Measurements from ENCODE around the gene TEX29.

The TEX29 gene

GRCh38 chr13:111280681-111281585 is 39.5 kb upstream of the TEX29 start:
- no peaks in the 10 kb centered on the region for H3K9me3 ChIP-seq (ENCODE audit: control insufficient read depth in 2 of 2, low read length in 2 of 2)
- H3K9ac ChIP-seq (ENCODE audit: low read depth in 1 of 2, low read length in 2 of 2) = no peak overlapping the region
- H3K4me1 ChIP-seq (ENCODE audit: control insufficient read depth in 2 of 2, insufficient read depth in 2 of 2, low read length in 2 of 2) = no peaks in the 10 kb centered on the region
- peaks cover 66 to 70% of the 10 kb centered on the region in 2 donors for H3K36me3 ChIP-seq (ENCODE audit: control insufficient read depth in 2 of 2, insufficient read depth in 2 of 2, low read length in 2 of 2)
- H3K27ac ChIP-seq (ENCODE audit: low read depth in 2 of 2, low read length in 2 of 2) = peak overlapping the region; percentile 42 to 44
- H3K27me3 ChIP-seq (ENCODE audit: control insufficient read depth in 2 of 2, insufficient read depth in 2 of 2, low read length in 2 of 2) = no peaks in the 10 kb centered on the region
- no peak overlapping the region for H3K4me3 ChIP-seq (ENCODE audit: low read length in 2 of 2)

GRCh38 chr13:111281751-111282311 is 38.6 kb upstream of the TEX29 start:
- no peak overlapping the region for H3K9ac ChIP-seq (ENCODE audit: low read depth in 1 of 2, low read length in 2 of 2)
- H3K36me3 ChIP-seq (ENCODE audit: control insufficient read depth in 2 of 2, insufficient read depth in 2 of 2, low read length in 2 of 2) = peaks cover 69% of the 10 kb centered on the region in 2 donors
- H3K27me3 ChIP-seq (ENCODE audit: control insufficient read depth in 2 of 2, insufficient read depth in 2 of 2, low read length in 2 of 2) = no peaks in the 10 kb centered on the region
- H3K9me3 ChIP-seq (ENCODE audit: control insufficient read depth in 2 of 2, low read length in 2 of 2) = no peaks in the 10 kb centered on the region
- peak overlapping the region; percentile 42 to 44 for H3K27ac ChIP-seq (ENCODE audit: low read depth in 2 of 2, low read length in 2 of 2)
- H3K4me3 ChIP-seq (ENCODE audit: low read length in 2 of 2) = no peak overlapping the region
- no peaks in the 10 kb centered on the region for H3K4me1 ChIP-seq (ENCODE audit: control insufficient read depth in 2 of 2, insufficient read depth in 2 of 2, low read length in 2 of 2)

GRCh38 chr13:111282425-111282824 is 38.0 kb upstream of the TEX29 start:
- Histone ChIP-seq H3K36me3 (ENCODE audit: control insufficient read depth in 2 of 2, insufficient read depth in 2 of 2, low read length in 2 of 2) (peaks cover 73 to 74% of the 10 kb centered on the region in 2 donors), H3K4me1 (ENCODE audit: control insufficient read depth in 2 of 2, insufficient read depth in 2 of 2, low read length in 2 of 2) (no peaks in the 10 kb centered on the region), H3K27me3 (ENCODE audit: control insufficient read depth in 2 of 2, insufficient read depth in 2 of 2, low read length in 2 of 2) (no peaks in the 10 kb centered on the region), H3K9me3 (ENCODE audit: control insufficient read depth in 2 of 2, low read length in 2 of 2) (no peaks in the 10 kb centered on the region), H3K27ac (ENCODE audit: low read depth in 2 of 2, low read length in 2 of 2) (peak overlapping the region; percentile 24 to 34), H3K9ac (ENCODE audit: low read depth in 1 of 2, low read length in 2 of 2) (no peak overlapping the region), H3K4me3 (ENCODE audit: low read length in 2 of 2) (no peak overlapping the region)

GRCh38 chr13:111282997-111283396 is 37.4 kb upstream of the TEX29 start:
- Histone ChIP-seq H3K27me3 (ENCODE audit: control insufficient read depth in 2 of 2, insufficient read depth in 2 of 2, low read length in 2 of 2) (no peaks in the 10 kb centered on the region), H3K4me3 (ENCODE audit: low read length in 2 of 2) (no peak overlapping the region), H3K27ac (ENCODE audit: low read depth in 2 of 2, low read length in 2 of 2) (no peak overlapping the region), H3K36me3 (ENCODE audit: control insufficient read depth in 2 of 2, insufficient read depth in 2 of 2, low read length in 2 of 2) (peaks cover 71 to 72% of the 10 kb centered on the region in 2 donors), H3K4me1 (ENCODE audit: control insufficient read depth in 2 of 2, insufficient read depth in 2 of 2, low read length in 2 of 2) (no peaks in the 10 kb centered on the region), H3K9me3 (ENCODE audit: control insufficient read depth in 2 of 2, low read length in 2 of 2) (no peaks in the 10 kb centered on the region), H3K9ac (ENCODE audit: low read depth in 1 of 2, low read length in 2 of 2) (no peak overlapping the region)

- no peak overlapping the region for H3K27ac ChIP-seq (ENCODE audit: low read depth in 2 of 2, low read length in 2 of 2)
- no peaks in the 10 kb centered on the region for H3K27me3 ChIP-seq (ENCODE audit: control insufficient read depth in 2 of 2, insufficient read depth in 2 of 2, low read length in 2 of 2)
- peaks cover 71 to 72% of the 10 kb centered on the region in 2 donors for H3K36me3 ChIP-seq (ENCODE audit: control insufficient read depth in 2 of 2, insufficient read depth in 2 of 2, low read length in 2 of 2)
- H3K4me1 ChIP-seq (ENCODE audit: control insufficient read depth in 2 of 2, insufficient read depth in 2 of 2, low read length in 2 of 2) = no peaks in the 10 kb centered on the region
- H3K9ac ChIP-seq (ENCODE audit: low read depth in 1 of 2, low read length in 2 of 2) = no peak overlapping the region
- H3K9me3 ChIP-seq (ENCODE audit: control insufficient read depth in 2 of 2, low read length in 2 of 2) = no peaks in the 10 kb centered on the region
- no peak overlapping the region for H3K4me3 ChIP-seq (ENCODE audit: low read length in 2 of 2)
Observed at GRCh38 chr13:111283457-111283856, 37.0 kb upstream of the TEX29 start.

- Histone ChIP-seq H3K27ac (ENCODE audit: low read depth in 2 of 2, low read length in 2 of 2) (no peak overlapping the region), H3K9ac (ENCODE audit: low read depth in 1 of 2, low read length in 2 of 2) (no peak overlapping the region), H3K4me1 (ENCODE audit: control insufficient read depth in 2 of 2, insufficient read depth in 2 of 2, low read length in 2 of 2) (no peaks in the 10 kb centered on the region), H3K27me3 (ENCODE audit: control insufficient read depth in 2 of 2, insufficient read depth in 2 of 2, low read length in 2 of 2) (no peaks in the 10 kb centered on the region), H3K4me3 (ENCODE audit: low read length in 2 of 2) (no peak overlapping the region), H3K36me3 (ENCODE audit: control insufficient read depth in 2 of 2, insufficient read depth in 2 of 2, low read length in 2 of 2) (peaks cover 67 to 68% of the 10 kb centered on the region in 2 donors), H3K9me3 (ENCODE audit: control insufficient read depth in 2 of 2, low read length in 2 of 2) (no peaks in the 10 kb centered on the region)
Observed at GRCh38 chr13:111283991-111284390, 36.5 kb upstream of the TEX29 start.

- Histone ChIP-seq H3K4me1 (ENCODE audit: control insufficient read depth in 2 of 2, insufficient read depth in 2 of 2, low read length in 2 of 2) (no peaks in the 10 kb centered on the region), H3K4me3 (ENCODE audit: low read length in 2 of 2) (no peak overlapping the region), H3K36me3 (ENCODE audit: control insufficient read depth in 2 of 2, insufficient read depth in 2 of 2, low read length in 2 of 2) (peaks cover 64 to 67% of the 10 kb centered on the region in 2 donors), H3K27me3 (ENCODE audit: control insufficient read depth in 2 of 2, insufficient read depth in 2 of 2, low read length in 2 of 2) (no peaks in the 10 kb centered on the region), H3K27ac (ENCODE audit: low read depth in 2 of 2, low read length in 2 of 2) (no peak overlapping the region), H3K9me3 (ENCODE audit: control insufficient read depth in 2 of 2, low read length in 2 of 2) (no peaks in the 10 kb centered on the region), H3K9ac (ENCODE audit: low read depth in 1 of 2, low read length in 2 of 2) (no peak overlapping the region)
Observed at GRCh38 chr13:111284565-111284964, 35.9 kb upstream of the TEX29 start.

- H3K27me3 ChIP-seq (ENCODE audit: control insufficient read depth in 2 of 2, insufficient read depth in 2 of 2, low read length in 2 of 2) = no peaks in the 10 kb centered on the region
- H3K36me3 ChIP-seq (ENCODE audit: control insufficient read depth in 2 of 2, insufficient read depth in 2 of 2, low read length in 2 of 2) = peaks cover 64 to 67% of the 10 kb centered on the region in 2 donors
- H3K9ac ChIP-seq (ENCODE audit: low read depth in 1 of 2, low read length in 2 of 2) = no peak overlapping the region
- no peaks in the 10 kb centered on the region for H3K9me3 ChIP-seq (ENCODE audit: control insufficient read depth in 2 of 2, low read length in 2 of 2)
- H3K27ac ChIP-seq (ENCODE audit: low read depth in 2 of 2, low read length in 2 of 2) = no peak overlapping the region
- H3K4me3 ChIP-seq (ENCODE audit: low read length in 2 of 2) = no peak overlapping the region
- no peaks in the 10 kb centered on the region for H3K4me1 ChIP-seq (ENCODE audit: control insufficient read depth in 2 of 2, insufficient read depth in 2 of 2, low read length in 2 of 2)
Observed at GRCh38 chr13:111286162-111286561, 34.3 kb upstream of the TEX29 start.

GRCh38 chr13:111286749-111287148 is 33.7 kb upstream of the TEX29 start:
- Histone ChIP-seq H3K36me3 (ENCODE audit: control insufficient read depth in 2 of 2, insufficient read depth in 2 of 2, low read length in 2 of 2) (peaks cover 63 to 70% of the 10 kb centered on the region in 2 donors), H3K4me1 (ENCODE audit: control insufficient read depth in 2 of 2, insufficient read depth in 2 of 2, low read length in 2 of 2) (no peaks in the 10 kb centered on the region), H3K27ac (ENCODE audit: low read depth in 2 of 2, low read length in 2 of 2) (no peak overlapping the region), H3K27me3 (ENCODE audit: control insufficient read depth in 2 of 2, insufficient read depth in 2 of 2, low read length in 2 of 2) (no peaks in the 10 kb centered on the region), H3K9me3 (ENCODE audit: control insufficient read depth in 2 of 2, low read length in 2 of 2) (no peaks in the 10 kb centered on the region), H3K9ac (ENCODE audit: low read depth in 1 of 2, low read length in 2 of 2) (no peak overlapping the region), H3K4me3 (ENCODE audit: low read length in 2 of 2) (no peak overlapping the region)

- peaks cover 67 to 69% of the 10 kb centered on the region in 2 donors for H3K36me3 ChIP-seq (ENCODE audit: control insufficient read depth in 2 of 2, insufficient read depth in 2 of 2, low read length in 2 of 2)
- H3K9ac ChIP-seq (ENCODE audit: low read depth in 1 of 2, low read length in 2 of 2) = no peak overlapping the region
- H3K27ac ChIP-seq (ENCODE audit: low read depth in 2 of 2, low read length in 2 of 2) = no peak overlapping the region
- no peak overlapping the region for H3K4me3 ChIP-seq (ENCODE audit: low read length in 2 of 2)
- no peaks in the 10 kb centered on the region for H3K9me3 ChIP-seq (ENCODE audit: control insufficient read depth in 2 of 2, low read length in 2 of 2)
- no peaks in the 10 kb centered on the region for H3K4me1 ChIP-seq (ENCODE audit: control insufficient read depth in 2 of 2, insufficient read depth in 2 of 2, low read length in 2 of 2)
- H3K27me3 ChIP-seq (ENCODE audit: control insufficient read depth in 2 of 2, insufficient read depth in 2 of 2, low read length in 2 of 2) = no peaks in the 10 kb centered on the region
Observed at GRCh38 chr13:111287201-111287600, 33.2 kb upstream of the TEX29 start.
